T-helper 17 cell (primary cell): ENCODE data around the gene PCOLCE2. TPM values are rescaled to one million over a fixed set of nuclear protein-coding genes. Genes with fewer than 3 reads are reported as not detected.

ENCODE experiments used
- ATAC-seq: fragments of 150-1000 bp; cut with Tn5 transposase; 2 replicates; pipeline ENCODE4 v1.10.0; 2021; ENCODE audit warnings: mild to moderate bottlenecking, moderate library complexity
- DNase-seq, 3 donors: peaks; one replicate each; pipeline versions ENCODE4 v3.0.0 to v3.0.0-alpha.2; 2020 to 2021
- H3K9me3 ChIP-seq: one replicate; pipeline ENCODE4 v1.7.0; 2013; ENCODE audit warnings: low read length, mild to moderate bottlenecking; ENCODE audit not compliant: control insufficient read depth, poor library complexity, severe bottlenecking
- H3K27ac Mint-ChIP-seq: one replicate; pipeline ENCODE4 v1.8.0; 2022; ENCODE audit warnings: mild to moderate bottlenecking, moderate library complexity, mixed read lengths
- H3K27me3 Mint-ChIP-seq: one replicate; pipeline ENCODE4 v1.8.0; 2022; ENCODE audit warnings: mixed read lengths
- H3K36me3 Mint-ChIP-seq: one replicate; pipeline ENCODE4 v1.8.0; 2022; ENCODE audit warnings: low read depth, mixed read lengths
- H3K4me1 Mint-ChIP-seq: one replicate; pipeline ENCODE4 v1.8.0; 2022; ENCODE audit warnings: mild to moderate bottlenecking, mixed read lengths
- H3K4me3 Mint-ChIP-seq: one replicate; pipeline ENCODE4 v1.8.0; 2022; ENCODE audit warnings: mild to moderate bottlenecking, moderate library complexity, mixed read lengths
- total RNA-seq, 4 donors: library from RNA in 2 of 4; stranded (reverse) in 2 of 4; gene quantifications; one replicate each; pipeline ENCODE4 v1.2.3 and lab custom pipeline; 2022 to 2026

The PCOLCE2 gene
- total RNA-seq, 2 donors from 2014 or later, result not detected

GRCh38 chr3:142801746-142802145, 87.1 kb downstream of the PCOLCE2 start:
- no peaks in the 10 kb centered on the region for H3K9me3 ChIP-seq
- Mint-ChIP-seq H3K27ac (no peak overlapping the region), H3K4me3 (no peak overlapping the region), H3K4me1 (peaks cover 3% of the 10 kb centered on the region), H3K27me3 (no peaks in the 10 kb centered on the region), H3K36me3 (peaks cover 5% of the 10 kb centered on the region)
- ATAC-seq, result no peak
- no peak for DNase-seq

- no peaks in the 10 kb centered on the region for H3K9me3 ChIP-seq
- no peak for ATAC-seq
- no peaks in the 10 kb centered on the region for H3K27me3 Mint-ChIP-seq
- H3K4me1 Mint-ChIP-seq, result peaks cover 2% of the 10 kb centered on the region
- no peak overlapping the region for H3K27ac Mint-ChIP-seq
- no peak overlapping the region for H3K4me3 Mint-ChIP-seq
- H3K36me3 Mint-ChIP-seq, result peaks cover 2% of the 10 kb centered on the region
- no peak for DNase-seq
Measured at GRCh38 chr3:142796823-142797222, 92.1 kb downstream of the PCOLCE2 start.

GRCh38 chr3:142795332-142795731, 93.6 kb downstream of the PCOLCE2 start:
- ATAC-seq, result no peak
- Mint-ChIP-seq H3K4me1 (peaks cover 2% of the 10 kb centered on the region), H3K27ac (no peak overlapping the region), H3K27me3 (no peaks in the 10 kb centered on the region), H3K36me3 (peaks cover 2% of the 10 kb centered on the region), H3K4me3 (no peak overlapping the region)
- no peak for DNase-seq
- H3K9me3 ChIP-seq, result no peaks in the 10 kb centered on the region

DNA sequence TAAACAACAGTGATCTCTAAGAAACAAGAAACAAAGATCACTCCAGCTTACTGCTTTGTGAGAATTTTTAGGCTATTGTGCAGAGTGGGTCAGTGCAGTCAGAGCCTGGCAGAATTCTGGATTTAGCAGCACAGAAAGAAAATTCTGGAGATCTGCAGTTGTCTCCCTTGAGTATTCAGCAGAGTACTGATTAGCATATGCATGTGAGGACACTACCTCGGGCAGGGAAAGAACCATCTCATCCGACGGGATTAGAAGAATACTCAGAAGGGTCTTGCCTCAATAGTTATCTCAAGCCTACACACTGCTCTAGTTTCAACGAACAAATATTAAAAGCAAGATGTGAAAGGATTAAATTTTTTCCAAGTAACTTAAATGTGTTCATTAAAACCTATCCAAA, 94.4 kb downstream of the PCOLCE2 start:
- H3K9me3 ChIP-seq, result no peaks in the 10 kb centered on the region
- H3K4me1 Mint-ChIP-seq, result peaks cover 2% of the 10 kb centered on the region

DNA sequence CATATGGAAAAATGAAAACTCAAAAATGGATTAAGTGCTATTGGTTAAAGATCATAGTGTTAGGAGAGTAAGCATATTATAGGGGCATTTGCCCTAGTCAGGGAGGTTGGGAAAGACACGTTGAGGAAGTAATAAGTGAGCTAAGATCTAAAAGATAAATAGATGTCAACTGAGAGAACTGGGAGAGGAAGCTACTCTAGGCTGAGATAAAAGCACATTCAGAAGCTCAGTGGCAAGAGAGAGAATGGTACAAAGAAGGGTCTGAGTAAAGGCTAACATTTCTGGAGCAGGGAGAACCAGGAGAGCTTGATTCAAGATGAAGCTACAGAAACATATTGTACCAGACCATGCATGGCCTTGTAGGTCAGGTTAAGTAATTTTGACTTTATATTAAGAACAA, 101.2 kb downstream of the PCOLCE2 start:
- Mint-ChIP-seq H3K4me3 (no peak overlapping the region), H3K4me1 (no peaks in the 10 kb centered on the region), H3K36me3 (peaks cover 3% of the 10 kb centered on the region), H3K27me3 (no peaks in the 10 kb centered on the region), H3K27ac (no peak overlapping the region)
- ATAC-seq (no peak), DNase-seq (no peak)
- no peaks in the 10 kb centered on the region for H3K9me3 ChIP-seq

More for the DNA sequence above, 94.4 kb downstream of the PCOLCE2 start:
- H3K4me3 Mint-ChIP-seq, result no peak overlapping the region
- H3K27me3 Mint-ChIP-seq, result no peaks in the 10 kb centered on the region
- no peak for ATAC-seq
- peaks cover 5% of the 10 kb centered on the region for H3K36me3 Mint-ChIP-seq
- DNase-seq, result no peak
- no peak overlapping the region for H3K27ac Mint-ChIP-seq

DNA sequence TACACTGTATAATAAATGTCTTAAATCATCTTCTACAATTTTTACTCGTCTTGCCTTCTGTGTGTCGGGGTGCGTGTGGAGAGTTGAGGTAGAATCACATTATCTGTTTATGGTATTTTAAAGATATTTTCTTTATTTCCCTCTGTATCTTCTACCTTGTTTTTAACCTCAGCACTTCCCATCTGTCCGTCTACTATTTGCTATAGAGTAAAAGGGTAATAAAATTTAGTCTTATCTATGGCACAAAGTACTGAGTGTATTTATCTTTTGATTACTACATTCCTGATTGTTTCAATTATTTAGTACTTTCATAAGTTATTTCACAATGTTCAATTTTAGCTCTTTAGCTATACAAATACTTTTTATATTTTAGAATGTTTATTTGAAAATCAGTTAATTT, 102.9 kb downstream of the PCOLCE2 start:
- no peak overlapping the region for H3K27ac Mint-ChIP-seq
- no peak overlapping the region for H3K4me3 Mint-ChIP-seq
- DNase-seq (no peak), ATAC-seq (no peak)
- H3K36me3 Mint-ChIP-seq, result peaks cover 3% of the 10 kb centered on the region
- no peaks in the 10 kb centered on the region for H3K9me3 ChIP-seq
- no peaks in the 10 kb centered on the region for H3K4me1 Mint-ChIP-seq
- no peaks in the 10 kb centered on the region for H3K27me3 Mint-ChIP-seq

DNA sequence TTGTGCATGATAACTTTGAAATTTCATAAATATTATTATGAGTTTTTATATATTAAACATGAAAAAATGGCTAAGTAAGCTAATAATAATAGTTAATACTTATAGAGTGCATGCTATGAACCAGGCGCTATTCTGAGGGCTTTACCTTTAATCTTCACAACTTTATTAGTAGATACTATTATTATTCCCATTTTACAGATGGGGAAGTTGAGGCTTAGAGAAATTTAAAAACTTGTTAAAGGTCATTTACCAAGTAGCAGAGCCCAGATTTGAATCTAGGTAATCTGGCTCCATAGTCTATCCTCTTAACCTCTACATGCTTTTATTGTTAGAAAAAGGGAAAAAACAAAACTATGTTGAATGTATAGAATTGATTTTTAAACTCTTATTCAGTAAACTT, 104.7 kb downstream of the PCOLCE2 start:
- no peaks in the 10 kb centered on the region for H3K36me3 Mint-ChIP-seq
- no peak overlapping the region for H3K27ac Mint-ChIP-seq
- no peak overlapping the region for H3K4me3 Mint-ChIP-seq
- DNase-seq (no peak), ATAC-seq (no peak)
- no peaks in the 10 kb centered on the region for H3K9me3 ChIP-seq
- no peaks in the 10 kb centered on the region for H3K4me1 Mint-ChIP-seq
- no peaks in the 10 kb centered on the region for H3K27me3 Mint-ChIP-seq

DNA sequence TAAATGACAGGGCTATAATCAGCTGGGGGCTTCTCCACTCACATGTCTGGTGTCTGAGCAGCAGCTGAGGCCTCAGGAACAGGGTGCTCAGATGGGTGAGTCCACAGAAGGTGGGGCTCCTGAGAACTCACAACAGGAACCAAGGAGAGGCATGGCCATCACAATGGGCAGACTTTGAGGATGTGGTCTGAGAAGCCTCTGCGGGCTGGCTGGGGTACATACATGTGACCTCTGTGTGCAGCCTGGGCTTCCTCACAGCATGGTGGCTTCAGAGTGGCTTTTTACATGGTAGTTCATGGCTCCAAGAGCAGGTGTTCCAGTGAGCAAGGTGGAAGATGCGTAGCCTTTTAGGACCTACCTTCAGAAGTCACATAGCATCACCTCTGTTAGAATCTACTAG, 106.3 kb downstream of the PCOLCE2 start:
- Mint-ChIP-seq H3K36me3 (peaks cover 3% of the 10 kb centered on the region), H3K4me3 (no peak overlapping the region), H3K27me3 (no peaks in the 10 kb centered on the region), H3K27ac (no peak overlapping the region), H3K4me1 (no peaks in the 10 kb centered on the region)
- no peak for DNase-seq
- ATAC-seq, result no peak
- H3K9me3 ChIP-seq, result no peaks in the 10 kb centered on the region

- Mint-ChIP-seq H3K27ac (no peak overlapping the region), H3K4me3 (no peak overlapping the region), H3K4me1 (no peaks in the 10 kb centered on the region), H3K36me3 (peaks cover 5% of the 10 kb centered on the region), H3K27me3 (no peaks in the 10 kb centered on the region)
- no peak for DNase-seq
- no peak for ATAC-seq
- no peaks in the 10 kb centered on the region for H3K9me3 ChIP-seq
Measured at GRCh38 chr3:142779591-142779990, 109.3 kb downstream of the PCOLCE2 start.

DNA sequence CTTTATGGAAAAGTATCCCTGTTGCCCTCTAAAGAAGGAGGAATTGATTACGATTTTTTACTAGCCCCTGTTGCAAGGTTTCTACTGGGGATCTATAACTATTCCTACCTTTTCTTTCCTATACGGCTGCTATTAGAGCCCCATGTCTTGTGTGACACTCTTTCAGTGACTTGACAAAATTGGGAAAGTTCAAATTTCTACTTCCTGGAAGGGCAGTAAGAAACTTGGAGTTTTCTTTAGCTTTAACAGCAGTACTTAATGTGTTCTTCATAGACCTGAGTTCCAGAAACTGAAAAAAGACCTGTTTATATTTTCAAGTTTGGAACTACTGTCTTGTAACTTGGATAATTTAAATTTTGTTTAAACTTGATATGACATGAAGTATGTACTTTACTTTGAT, 110.3 kb downstream of the PCOLCE2 start:
- H3K27ac Mint-ChIP-seq, result no peak overlapping the region
- DNase-seq, result no peak
- H3K9me3 ChIP-seq, result no peaks in the 10 kb centered on the region
- no peaks in the 10 kb centered on the region for H3K27me3 Mint-ChIP-seq
- peaks cover 5% of the 10 kb centered on the region for H3K36me3 Mint-ChIP-seq
- no peak overlapping the region for H3K4me3 Mint-ChIP-seq
- H3K4me1 Mint-ChIP-seq, result no peaks in the 10 kb centered on the region
- ATAC-seq, result no peak

GRCh38 chr3:142777927-142778326, 111.0 kb downstream of the PCOLCE2 start:
- Mint-ChIP-seq H3K4me3 (no peak overlapping the region), H3K27me3 (no peaks in the 10 kb centered on the region), H3K4me1 (no peaks in the 10 kb centered on the region), H3K36me3 (peaks cover 5% of the 10 kb centered on the region), H3K27ac (no peak overlapping the region)
- no peak for DNase-seq
- H3K9me3 ChIP-seq, result no peaks in the 10 kb centered on the region
- ATAC-seq, result no peak

DNA sequence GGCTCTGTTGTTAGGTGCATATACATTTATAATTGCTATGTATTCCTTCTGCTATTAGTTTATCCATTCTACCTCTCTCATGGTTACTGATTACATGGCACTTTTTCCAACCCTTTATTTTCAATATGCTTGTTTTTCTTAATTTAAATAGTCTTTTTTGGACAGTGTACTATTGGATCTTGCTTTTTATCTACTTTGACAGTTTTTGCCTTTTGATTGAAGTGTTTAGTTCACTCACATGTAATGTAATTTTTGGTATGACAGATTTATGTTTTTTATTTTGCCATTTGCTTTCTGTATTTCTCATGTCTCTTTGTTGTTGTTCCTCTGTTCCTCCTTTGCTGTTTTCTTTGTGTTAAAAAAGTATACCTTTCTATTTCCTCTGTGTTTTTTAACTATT, 120.5 kb downstream of the PCOLCE2 start:
- no peaks in the 10 kb centered on the region for H3K4me1 Mint-ChIP-seq
- H3K27ac Mint-ChIP-seq, result no peak overlapping the region
- no peak for DNase-seq
- no peak for ATAC-seq
- H3K27me3 Mint-ChIP-seq, result no peaks in the 10 kb centered on the region
- peaks cover 5% of the 10 kb centered on the region for H3K36me3 Mint-ChIP-seq
- H3K4me3 Mint-ChIP-seq, result no peak overlapping the region
- peaks cover 4% of the 10 kb centered on the region for H3K9me3 ChIP-seq
